HEK293 (cell line): ENCODE data around the gene ARRDC2.

Source experiments
- CTCF ChIP-seq: fragments of 450-650 bp; formaldehyde crosslinking; IDR thresholded peaks from 2 replicates; pipeline ENCODE4 v1.5.1; 2016; ENCODE audit warnings: missing biosample characterization, missing genetic modification characterization
- SCRT2 ChIP-seq: fragments of 450-650 bp; formaldehyde crosslinking; IDR thresholded peaks from 2 replicates; pipeline ENCODE4 v1.5.1; 2016; ENCODE audit warnings: missing biosample characterization, missing genetic modification characterization
- YY1 ChIP-seq: fragments of 450-650 bp; formaldehyde crosslinking; IDR thresholded peaks from 2 replicates; pipeline ENCODE4 v1.5.1; 2018; ENCODE audit warnings: missing biosample characterization, missing genetic modification characterization
- ZNF266 ChIP-seq: fragments of 450-650 bp; formaldehyde crosslinking; IDR thresholded peaks from 2 replicates; pipeline ENCODE4 v1.5.1; 2016; ENCODE audit warnings: missing biosample characterization, missing genetic modification characterization, low read depth
- ZNF473 ChIP-seq: fragments of 450-650 bp; formaldehyde crosslinking; IDR thresholded peaks from 2 replicates; pipeline ENCODE4 v1.5.1; 2017; ENCODE audit warnings: missing biosample characterization, missing genetic modification characterization
- ZSCAN16 ChIP-seq: fragments of 450-650 bp; formaldehyde crosslinking; IDR thresholded peaks from 2 replicates; pipeline ENCODE4 v1.5.1; 2016; ENCODE audit warnings: missing biosample characterization, missing genetic modification characterization

- TF ChIP-seq ZSCAN16 (tag by site-specific recombination), result no peak
- no peak for TF ChIP-seq YY1 (tag by site-specific recombination)
- TF ChIP-seq CTCF (tag by site-specific recombination), result no peak
- TF ChIP-seq ZNF473 (tag by site-specific recombination), result no peak
- no peak for TF ChIP-seq ZNF266 (tag by site-specific recombination)
- no peak for TF ChIP-seq SCRT2 (tag by site-specific recombination)
These were observed 9.2 kb upstream of the ARRDC2 start for GRCh38 chr19:17998827-17999150.
